HepG2 (cell line): Measurements from ENCODE around the gene ABCB4. TPM values are rescaled to one million over a fixed set of nuclear protein-coding genes. Genes with fewer than 3 reads are reported as not detected.

Experiments used
- AHDC1 ChIP-seq: sonication (generic); formaldehyde crosslinking; IDR thresholded peaks from 2 replicates; pipeline ENCODE4 v1.5.1; 2020; ENCODE audit warnings: mild to moderate bottlenecking, missing genetic modification reagents, borderline replicate concordance
- FOSL2 ChIP-seq: sonication (generic); formaldehyde crosslinking; IDR thresholded peaks from 2 replicates; pipeline ENCODE4 v1.4.0; 2020; ENCODE audit warnings: missing genetic modification reagents
- HNF4G ChIP-seq, 2 experiments: sonication (generic) in 1 of 2; formaldehyde crosslinking in 1 of 2; IDR thresholded peaks; 2 replicates each; pipeline versions ENCODE4 v1.4.0 to v1.6.1; 2011 to 2020; ENCODE audit warnings: borderline replicate concordance in 2 of 2, low read depth in 2 of 2, mild to moderate bottlenecking in 2 of 2, low read length in 1 of 2, missing genetic modification reagents in 1 of 2, moderate library complexity in 1 of 2
- KAT8 ChIP-seq: IDR thresholded peaks from 2 replicates; pipeline ENCODE4 v1.6.1; 2016; ENCODE audit warnings: missing genetic modification reagents, missing compliant biosample characterization
- NCOA2 ChIP-seq: sonication (generic); formaldehyde crosslinking; IDR thresholded peaks from 2 replicates; pipeline ENCODE4 v1.8.0; 2022; ENCODE audit warnings: inconsistent platforms
- PAXIP1 ChIP-seq: sonication (generic); formaldehyde crosslinking; conservative IDR thresholded peaks from 2 replicates; pipeline ENCODE4 v1.4.0; 2020; ENCODE audit warnings: mild to moderate bottlenecking, missing genetic modification reagents, moderate library complexity
- SAP130 ChIP-seq: IDR thresholded peaks from 2 replicates; pipeline ENCODE4 v1.6.1; 2016; ENCODE audit warnings: low read depth
- SMC3 ChIP-seq: IDR thresholded peaks from 2 replicates; pipeline ENCODE4 v1.6.1; 2011; ENCODE audit warnings: low read length, improper control_type of control experiment
- SOX13 ChIP-seq, 3 experiments: fragments of 450-650 bp in 1 of 3; sonication (generic) in 1 of 3; formaldehyde crosslinking in 1 of 3; IDR thresholded peaks in 2 of 3; conservative IDR thresholded peaks in 1 of 3; 2 replicates each; pipeline versions ENCODE4 v1.5.0 to v1.6.1; 2016 to 2020; ENCODE audit warnings: antibody characterized with exemption in 1 of 3, mild to moderate bottlenecking in 1 of 3, missing compliant biosample characterization in 1 of 3, missing genetic modification reagents in 1 of 3, moderate library complexity in 1 of 3
- ZBTB44 ChIP-seq: sonication (generic); formaldehyde crosslinking; IDR thresholded peaks from 2 replicates; pipeline ENCODE4 v1.4.0; 2020; ENCODE audit warnings: missing genetic modification reagents
- ZZZ3 ChIP-seq: sonication (generic); formaldehyde crosslinking; IDR thresholded peaks from 2 replicates; pipeline ENCODE4 v1.4.0; 2020; ENCODE audit warnings: missing genetic modification reagents, mild to moderate bottlenecking, borderline replicate concordance
- polyA plus RNA-seq, 8 experiments: library from polyadenylated mRNA; depleted of rRNA in 3 of 8; stranded (reverse) in 7 of 8; unstranded in 1 of 8; fragments of >200 nt; fragmentation: Illumina TruSeq in 4 of 8; extraction: Trizol in 4 of 8; gene quantifications; 2 replicates each; pipeline versions ENCODE4 v1.2.1 to v1.2.3, GENCODE V29; 2011 to 2016; ENCODE audit warnings: low read depth in 4 of 8, missing spikeins in 1 of 8, mixed read lengths in 1 of 8; ENCODE audit not compliant: insufficient read depth in 1 of 8
- total RNA-seq, 5 experiments: library from RNA; depleted of rRNA; stranded (reverse); fragments of >200 nt; fragmentation: Illumina TruSeq; extraction: Trizol; gene quantifications; 2 replicates each; pipeline ENCODE4 v1.2.3, GENCODE V29; 2016; ENCODE audit warnings: low read depth in 1 of 5
- TF ChIP-seq, protein P1 (sequence below), 2 experiments: sonication (generic) in 1 of 2; formaldehyde crosslinking in 1 of 2; IDR thresholded peaks; 2 replicates each; pipeline versions ENCODE4 v1.4.0 to v1.6.1; 2016 to 2020; ENCODE audit warnings: borderline replicate concordance in 1 of 2, low read depth in 1 of 2, mild to moderate bottlenecking in 1 of 2, missing genetic modification reagents in 1 of 2

ABCB4 gene
- total and polyA plus RNA-seq, 2 of the 13 experiments (the other 11 are each of a cell fraction or from before 2014, with no cell fraction given), result 18.0 to 32.4 TPM

DNA sequence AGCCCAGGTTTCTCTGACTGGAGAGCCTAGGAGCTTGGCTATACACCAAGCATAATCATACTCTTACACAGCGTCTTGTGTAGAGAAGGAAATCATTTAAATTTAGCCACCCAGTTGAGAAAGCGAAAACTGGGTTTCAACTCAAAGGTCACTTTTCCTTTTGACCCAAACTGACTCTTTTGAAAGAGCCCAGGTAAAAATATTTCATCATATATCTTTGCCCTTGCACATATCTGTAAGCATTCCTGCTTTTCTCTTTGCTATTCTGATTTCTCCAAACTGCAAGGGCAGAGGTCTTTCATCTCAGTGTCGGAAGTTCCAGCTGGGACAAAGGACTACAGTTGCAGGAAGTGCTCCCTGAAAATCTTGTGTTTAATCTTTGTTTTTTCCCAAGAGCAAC is 22.0 kb upstream of the ABCB4 start (continued):
- peak; percentile 35; the same call in 1 of the 2 replicates for TF ChIP-seq AHDC1
- TF ChIP-seq SMC3, result 0 out of 2 replicates have a peak, but pooled peaks have one; percentile 11
- TF ChIP-seq, protein P1, sequence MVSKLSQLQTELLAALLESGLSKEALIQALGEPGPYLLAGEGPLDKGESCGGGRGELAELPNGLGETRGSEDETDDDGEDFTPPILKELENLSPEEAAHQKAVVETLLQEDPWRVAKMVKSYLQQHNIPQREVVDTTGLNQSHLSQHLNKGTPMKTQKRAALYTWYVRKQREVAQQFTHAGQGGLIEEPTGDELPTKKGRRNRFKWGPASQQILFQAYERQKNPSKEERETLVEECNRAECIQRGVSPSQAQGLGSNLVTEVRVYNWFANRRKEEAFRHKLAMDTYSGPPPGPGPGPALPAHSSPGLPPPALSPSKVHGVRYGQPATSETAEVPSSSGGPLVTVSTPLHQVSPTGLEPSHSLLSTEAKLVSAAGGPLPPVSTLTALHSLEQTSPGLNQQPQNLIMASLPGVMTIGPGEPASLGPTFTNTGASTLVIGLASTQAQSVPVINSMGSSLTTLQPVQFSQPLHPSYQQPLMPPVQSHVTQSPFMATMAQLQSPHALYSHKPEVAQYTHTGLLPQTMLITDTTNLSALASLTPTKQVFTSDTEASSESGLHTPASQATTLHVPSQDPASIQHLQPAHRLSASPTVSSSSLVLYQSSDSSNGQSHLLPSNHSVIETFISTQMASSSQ (IDR thresholded peaks at IDR 0.05; ENCODE audit: low read depth), result no peak
- TF ChIP-seq, protein P1 (CRISPR knock-in tag; IDR thresholded peaks at IDR 0.05; ENCODE audit: borderline replicate concordance), result no peak; the same call in 1 of the 2 replicates
- peak; percentile 84 for TF ChIP-seq NCOA2 (CRISPR knock-in tag)
- peak; percentile 51 for TF ChIP-seq SAP130 (CRISPR knock-in tag)
- TF ChIP-seq FOSL2, result 0 out of 2 replicates have a peak, but pooled peaks have one; percentile 13
- TF ChIP-seq ZZZ3 (CRISPR knock-in tag), result no peak
- TF ChIP-seq PAXIP1 (CRISPR knock-in tag), result peak; percentile 82
- no peak for TF ChIP-seq SOX13 (IDR thresholded peaks at IDR 0.05)
- peak in 1 of 2 experiments; percentile 80; a peak in 2 of 4 replicates for TF ChIP-seq SOX13 (CRISPR knock-in tag; conservative IDR thresholded peaks at IDR 0.05 in 1 of 2, IDR thresholded peaks at IDR 0.05 in 1 of 2)
- peak; percentile 79 for TF ChIP-seq HNF4G (IDR thresholded peaks at IDR 0.05; ENCODE audit: borderline replicate concordance, low read depth, low read length)
- TF ChIP-seq HNF4G (CRISPR knock-in tag; IDR thresholded peaks at IDR 0.05; ENCODE audit: borderline replicate concordance, low read depth), result no peak
- peak; percentile 37; the same call in 1 of the 2 replicates for TF ChIP-seq KAT8 (CRISPR knock-in tag)
- TF ChIP-seq ZBTB44 (CRISPR knock-in tag), result no peak
